ENCODE data around the gene CTSH.

GRCh38 chr15:78949461-78949860 lies 4.6 kb upstream of the CTSH start:
- TF ChIP-seq CTCF (IDR thresholded peaks at IDR 0.05) (no peak), EP300 (IDR thresholded peaks at IDR 0.05; ENCODE audit: low read depth) (no peak)

Data from transverse colon (tissue), 3 donors.